Glutamatergic neuron (in vitro differentiated cells): Measurements from ENCODE around the gene CCP110. TPM values are rescaled to one million over a fixed set of nuclear protein-coding genes. Genes with fewer than 3 reads are reported as not detected.

ENCODE experiments used
- DNase-seq: peaks from one replicate; pipeline ENCODE4 v3.0.0; 2022
- H3K27ac Mint-ChIP-seq: one replicate; pipeline ENCODE4 v1.8.0; 2020; ENCODE audit warnings: mild to moderate bottlenecking, mixed read lengths, inconsistent platforms; ENCODE audit not compliant: unreplicated experiment
- H3K27me3 Mint-ChIP-seq: one replicate; pipeline ENCODE4 v1.8.0; 2020; ENCODE audit warnings: mild to moderate bottlenecking, moderate library complexity, mixed read lengths, inconsistent platforms; ENCODE audit not compliant: unreplicated experiment
- H3K36me3 Mint-ChIP-seq: one replicate; pipeline ENCODE4 v1.8.0; 2020; ENCODE audit warnings: mild to moderate bottlenecking, mixed read lengths, inconsistent platforms; ENCODE audit not compliant: unreplicated experiment
- H3K4me1 Mint-ChIP-seq: one replicate; pipeline ENCODE4 v1.8.0; 2020; ENCODE audit warnings: mild to moderate bottlenecking, low read depth, mixed read lengths, inconsistent platforms; ENCODE audit not compliant: unreplicated experiment
- H3K4me3 Mint-ChIP-seq: one replicate; pipeline ENCODE4 v1.8.0; 2020; ENCODE audit warnings: mild to moderate bottlenecking, mixed read lengths, inconsistent platforms; ENCODE audit not compliant: unreplicated experiment
- H3K9me3 Mint-ChIP-seq: one replicate; pipeline ENCODE4 v1.8.0; 2020; ENCODE audit warnings: mild to moderate bottlenecking, moderate library complexity, mixed read lengths, inconsistent platforms; ENCODE audit not compliant: unreplicated experiment
- total RNA-seq: library from RNA; stranded (reverse); fragmentation: NEBNext Ultra II Directional; extraction: Animal tissue kit (Norgen Biotek cat#: 25700); gene quantifications from one replicate; pipeline ENCODE4 v1.2.1, GENCODE V29; 2021; ENCODE audit not compliant: unreplicated experiment
- TF ChIP-seq, protein P1 (sequence below): fragments of 200-600 bp; sonication (generic); IDR thresholded peaks from one replicate; pipeline ENCODE4 v1.5.0; 2021; ENCODE audit not compliant: partially characterized antibody, unreplicated experiment

CCP110 gene
- total RNA-seq, 1 donor from 2014 or later = 19.7 TPM

DNA sequence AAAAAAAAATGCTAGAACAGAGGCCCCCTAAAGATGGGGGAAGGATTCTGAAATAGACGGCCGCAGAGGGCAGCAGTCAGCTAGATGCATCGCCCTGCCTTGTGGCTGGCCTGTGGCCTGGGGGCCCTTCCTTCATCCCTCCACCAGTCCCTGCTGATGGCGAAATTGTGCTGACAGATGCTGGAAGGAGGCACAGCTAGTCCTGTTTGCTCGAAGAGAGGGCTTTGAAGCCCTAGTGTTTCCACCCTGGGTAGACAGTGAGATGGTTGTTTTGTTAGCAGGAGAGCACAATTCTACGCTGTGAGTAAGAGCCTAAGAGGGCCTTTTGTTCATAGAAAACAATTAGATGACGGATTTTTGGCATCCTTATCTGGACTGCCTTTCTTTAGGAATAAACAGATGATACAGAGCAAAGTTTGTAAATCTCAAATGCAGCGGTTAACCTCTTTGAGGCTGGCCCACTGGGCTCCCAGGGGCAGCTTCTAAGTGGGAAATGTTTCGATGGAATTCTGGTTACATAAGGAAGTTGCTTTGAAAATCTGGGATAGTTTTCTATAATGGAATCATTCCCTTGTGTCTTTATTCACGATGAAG is 54.7 kb downstream of the CCP110 start:
- Mint-ChIP-seq H3K27ac (no peak overlapping the region), H3K4me3 (no peak overlapping the region), H3K36me3 (peaks cover 21% of the 10 kb centered on the region), H3K4me1 (no peaks in the 10 kb centered on the region), H3K9me3 (peaks cover 3% of the 10 kb centered on the region), H3K27me3 (no peaks in the 10 kb centered on the region)
- no peak for DNase-seq
- TF ChIP-seq, protein P1, sequence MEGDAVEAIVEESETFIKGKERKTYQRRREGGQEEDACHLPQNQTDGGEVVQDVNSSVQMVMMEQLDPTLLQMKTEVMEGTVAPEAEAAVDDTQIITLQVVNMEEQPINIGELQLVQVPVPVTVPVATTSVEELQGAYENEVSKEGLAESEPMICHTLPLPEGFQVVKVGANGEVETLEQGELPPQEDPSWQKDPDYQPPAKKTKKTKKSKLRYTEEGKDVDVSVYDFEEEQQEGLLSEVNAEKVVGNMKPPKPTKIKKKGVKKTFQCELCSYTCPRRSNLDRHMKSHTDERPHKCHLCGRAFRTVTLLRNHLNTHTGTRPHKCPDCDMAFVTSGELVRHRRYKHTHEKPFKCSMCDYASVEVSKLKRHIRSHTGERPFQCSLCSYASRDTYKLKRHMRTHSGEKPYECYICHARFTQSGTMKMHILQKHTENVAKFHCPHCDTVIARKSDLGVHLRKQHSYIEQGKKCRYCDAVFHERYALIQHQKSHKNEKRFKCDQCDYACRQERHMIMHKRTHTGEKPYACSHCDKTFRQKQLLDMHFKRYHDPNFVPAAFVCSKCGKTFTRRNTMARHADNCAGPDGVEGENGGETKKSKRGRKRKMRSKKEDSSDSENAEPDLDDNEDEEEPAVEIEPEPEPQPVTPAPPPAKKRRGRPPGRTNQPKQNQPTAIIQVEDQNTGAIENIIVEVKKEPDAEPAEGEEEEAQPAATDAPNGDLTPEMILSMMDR = no peak

DNA sequence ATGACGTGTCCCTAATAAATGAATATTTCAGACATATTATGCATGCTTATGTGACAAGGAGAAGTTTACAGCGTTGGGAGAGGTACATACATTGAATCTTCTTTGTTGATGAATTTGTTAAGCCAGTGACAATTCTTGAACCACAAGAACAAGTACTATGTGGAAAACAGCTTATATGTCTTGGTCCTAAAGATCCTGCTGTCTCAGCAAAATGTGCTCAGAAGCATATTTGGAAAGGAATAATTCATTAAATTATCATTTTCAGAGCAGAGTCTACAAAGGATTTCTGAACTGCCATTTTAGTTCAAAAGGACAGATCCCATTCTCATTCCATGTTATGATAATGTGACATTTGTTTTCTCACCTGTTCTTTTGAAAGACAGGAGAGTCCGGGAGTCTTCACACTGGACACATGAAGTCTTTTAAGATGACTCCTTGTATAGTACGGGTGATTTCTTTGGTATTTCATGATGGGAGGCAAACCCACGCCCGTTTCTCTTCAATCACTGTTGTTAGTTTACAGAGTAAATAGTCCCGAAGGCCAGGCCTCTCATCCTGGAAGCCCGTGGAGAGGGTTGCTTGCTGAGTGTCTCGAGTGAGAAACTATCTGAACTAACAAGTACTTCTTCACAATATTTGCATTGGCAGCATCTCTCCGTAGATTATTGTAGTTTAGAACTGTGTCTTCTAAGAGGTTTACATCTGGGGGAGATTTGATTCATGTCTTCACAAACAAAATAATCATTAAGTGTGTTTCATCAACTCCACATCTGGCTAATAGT is 58.5 kb downstream of the CCP110 start:
- TF ChIP-seq, protein P1 = no peak
- peaks cover 2% of the 10 kb centered on the region for H3K4me1 Mint-ChIP-seq
- H3K36me3 Mint-ChIP-seq = peaks cover 14% of the 10 kb centered on the region
- H3K27me3 Mint-ChIP-seq = peaks cover 3% of the 10 kb centered on the region
- H3K27ac Mint-ChIP-seq = no peak overlapping the region
- H3K9me3 Mint-ChIP-seq = peaks cover 3% of the 10 kb centered on the region
- H3K4me3 Mint-ChIP-seq = no peak overlapping the region
- DNase-seq = no peak

DNA sequence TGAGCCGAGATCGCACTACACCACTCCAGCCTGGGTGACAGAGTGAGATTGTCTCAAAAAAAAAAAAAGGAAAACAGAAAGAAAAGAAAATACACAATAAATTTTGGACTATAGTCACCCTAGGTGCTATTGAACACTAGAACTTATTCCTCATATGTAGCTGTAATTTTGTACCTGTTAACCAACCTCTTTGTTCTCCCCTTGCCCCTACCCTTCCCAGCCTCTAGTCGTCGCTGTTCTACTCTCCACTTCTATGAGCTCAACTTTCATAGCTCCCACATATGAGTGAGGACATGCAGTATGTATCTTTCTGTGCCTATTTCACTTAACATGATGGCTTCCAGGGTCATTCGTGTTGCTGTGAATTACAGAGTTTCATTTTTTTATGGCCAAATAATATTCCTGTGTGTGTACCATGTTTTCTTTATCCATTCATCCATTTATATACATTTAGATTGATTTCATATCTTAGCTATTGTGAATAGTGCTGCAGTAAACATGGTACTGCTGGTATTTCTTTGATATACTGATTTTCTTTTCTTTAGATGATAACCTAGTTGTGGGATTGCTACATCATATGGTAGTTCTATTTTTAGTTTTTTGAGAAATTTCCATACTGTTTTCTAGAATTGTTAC is 60.0 kb downstream of the CCP110 start:
- Mint-ChIP-seq H3K9me3 (peaks cover 3% of the 10 kb centered on the region), H3K36me3 (peaks cover 14% of the 10 kb centered on the region), H3K4me3 (no peak overlapping the region), H3K27me3 (peaks cover 3% of the 10 kb centered on the region), H3K4me1 (peaks cover 6% of the 10 kb centered on the region), H3K27ac (peak overlapping the region; percentile 69)
- DNase-seq = peak; percentile 34
- TF ChIP-seq, protein P1 = peak; percentile 84

DNA sequence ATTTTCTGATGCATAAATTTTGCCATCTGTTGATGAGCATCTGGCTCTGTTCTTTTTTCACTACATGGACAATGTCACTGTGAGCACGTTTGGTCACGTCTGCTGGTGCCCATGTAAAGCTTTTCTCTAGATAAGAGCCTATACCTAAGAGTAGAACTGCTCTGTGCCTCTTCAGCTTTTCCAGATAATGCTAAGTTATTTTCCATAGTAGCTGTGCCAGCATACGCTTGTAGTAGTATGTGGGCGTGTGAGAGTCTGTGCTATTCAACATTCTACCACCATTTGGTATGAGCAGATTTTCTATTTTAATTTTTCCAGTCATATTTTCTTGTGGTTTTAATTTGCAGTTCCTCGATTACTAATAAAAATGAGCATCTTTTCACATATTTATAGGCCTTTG is 64.9 kb downstream of the CCP110 start:
- DNase-seq = no peak
- no peaks in the 10 kb centered on the region for H3K36me3 Mint-ChIP-seq
- H3K27me3 Mint-ChIP-seq = peaks cover 3% of the 10 kb centered on the region
- H3K27ac Mint-ChIP-seq = no peak overlapping the region
- no peaks in the 10 kb centered on the region for H3K9me3 Mint-ChIP-seq
- no peak overlapping the region for H3K4me3 Mint-ChIP-seq
- TF ChIP-seq, protein P1 = no peak
- peaks cover 11% of the 10 kb centered on the region for H3K4me1 Mint-ChIP-seq

DNA sequence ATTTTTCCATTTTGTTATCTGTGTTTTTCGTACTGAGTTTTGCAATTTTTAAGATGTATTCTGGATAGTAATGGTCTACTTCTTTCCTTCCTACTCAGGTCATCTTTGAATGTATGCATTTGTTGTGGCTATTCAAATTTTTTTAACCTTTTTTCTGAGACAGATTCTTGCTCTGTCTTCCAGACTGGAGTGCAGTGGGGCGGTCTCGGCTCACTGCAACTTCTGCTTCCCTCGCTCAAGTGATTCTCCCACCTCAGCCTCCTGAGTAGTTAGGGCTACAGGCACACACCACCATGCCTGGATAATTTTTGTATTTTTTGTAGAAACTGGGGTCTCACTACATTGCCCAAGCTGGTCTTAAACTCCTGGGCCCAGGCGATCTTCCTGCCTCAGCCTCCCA is 65.4 kb downstream of the CCP110 start:
- H3K36me3 Mint-ChIP-seq = no peaks in the 10 kb centered on the region
- H3K27ac Mint-ChIP-seq = no peak overlapping the region
- no peaks in the 10 kb centered on the region for H3K9me3 Mint-ChIP-seq
- peaks cover 3% of the 10 kb centered on the region for H3K27me3 Mint-ChIP-seq
- TF ChIP-seq, protein P1 = no peak
- peaks cover 11% of the 10 kb centered on the region for H3K4me1 Mint-ChIP-seq
- DNase-seq = no peak
- H3K4me3 Mint-ChIP-seq = no peak overlapping the region
